Hepatocyte (in vitro differentiated cells): ENCODE results near the gene ABCA8. TPM values are rescaled to one million over a fixed set of nuclear protein-coding genes. Genes with fewer than 3 reads are reported as not detected.

Experiments
- DNase-seq: peaks from one replicate; pipeline ENCODE4 v3.0.0-alpha.2; 2016; ENCODE audit warnings: low spot score
- H2AFZ ChIP-seq: fragments of 200-600 bp; sonication (generic); 2 replicates; pipeline ENCODE4 v1.6.0; 2016; ENCODE audit warnings: antibody characterized with exemption, mild to moderate bottlenecking
- H3K27ac ChIP-seq: fragments of 200-600 bp; sonication (generic); 2 replicates; pipeline ENCODE4 v1.5.1; 2016; ENCODE audit warnings: mild to moderate bottlenecking
- H3K27me3 ChIP-seq: fragments of 200-600 bp; sonication (generic); 2 replicates; pipeline ENCODE4 v1.6.1; 2016
- H3K36me3 ChIP-seq: fragments of 200-600 bp; sonication (generic); replicated peaks from 2 replicates; pipeline ENCODE4 v1.5.1; 2016; ENCODE audit warnings: low read depth; ENCODE audit not compliant: insufficient read depth
- H3K4me1 ChIP-seq: fragments of 200-600 bp; sonication (generic); 2 replicates; pipeline ENCODE4 v1.5.1; 2016; ENCODE audit warnings: mild to moderate bottlenecking, moderate library complexity; ENCODE audit not compliant: insufficient read depth
- H3K4me2 ChIP-seq: fragments of 200-600 bp; sonication (generic); 2 replicates; pipeline ENCODE4 v1.6.0; 2016
- H3K4me3 ChIP-seq: fragments of 200-600 bp; sonication (generic); 2 replicates; pipeline ENCODE4 v1.5.1; 2016; ENCODE audit warnings: mild to moderate bottlenecking
- H3K79me2 ChIP-seq: fragments of 200-600 bp; sonication (generic); 2 replicates; pipeline ENCODE4 v1.6.0; 2017; ENCODE audit warnings: mild to moderate bottlenecking
- H3K9me2 ChIP-seq: fragments of 200-600 bp; sonication (generic); replicated peaks from 2 replicates; pipeline ENCODE4 v1.6.0; 2017; ENCODE audit warnings: mild to moderate bottlenecking; ENCODE audit not compliant: insufficient read depth
- H3K9me3 ChIP-seq: fragments of 200-600 bp; sonication (generic); 2 replicates; pipeline ENCODE4 v1.5.1; 2016; ENCODE audit warnings: low read depth, mild to moderate bottlenecking
- H4K20me1 ChIP-seq: fragments of 200-600 bp; sonication (generic); 2 replicates; pipeline ENCODE4 v1.6.0; 2016; ENCODE audit warnings: mild to moderate bottlenecking; ENCODE audit not compliant: insufficient read depth, poor library complexity, severe bottlenecking
- EZH2 ChIP-seq: fragments of 200-600 bp; sonication (generic); IDR thresholded peaks from 2 replicates; pipeline ENCODE4 v1.6.1; 2016; ENCODE audit warnings: antibody characterized with exemption, mild to moderate bottlenecking, borderline replicate concordance
- EZH2phosphoT487 ChIP-seq: fragments of 200-600 bp; sonication (generic); IDR thresholded peaks from one replicate; pipeline ENCODE4 v1.6.1; 2018; ENCODE audit warnings: antibody characterized with exemption, mild to moderate bottlenecking, low read depth, moderate library complexity; ENCODE audit not compliant: unreplicated experiment, severe bottlenecking
- WGBS: methylation state at CpG from one replicate; pipeline ENCODE4 v1.1.6; 2016; ENCODE audit warnings: low lambda C conversion rate; ENCODE audit errors: missing lambda C conversion rate; 5-methylcytosine and 5-hydroxymethylcytosine counted together
- polyA plus RNA-seq: library from polyadenylated mRNA; unstranded; fragments of >200 nt; fragmentation: Nextera tagmentation; extraction: Ambion mirVana; gene quantifications from 2 replicates; pipeline ENCODE4 v1.2.1, GENCODE V29; 2016
- total RNA-seq: library from RNA; depleted of rRNA; stranded (reverse); fragments of >200 nt; gene quantifications from 2 replicates; pipeline ENCODE4 v1.2.3, GENCODE V29; 2014
- TF ChIP-seq, protein P1 (sequence below): fragments of 200-600 bp; sonication (generic); IDR thresholded peaks from 2 replicates; pipeline ENCODE4 v1.5.1; 2016; ENCODE audit warnings: antibody characterized with exemption, mild to moderate bottlenecking; ENCODE audit not compliant: poor library complexity

The ABCA8 gene
- total and polyA plus RNA-seq, 2 experiments from 2014 or later: 2.1 to 6.0 TPM

DNA sequence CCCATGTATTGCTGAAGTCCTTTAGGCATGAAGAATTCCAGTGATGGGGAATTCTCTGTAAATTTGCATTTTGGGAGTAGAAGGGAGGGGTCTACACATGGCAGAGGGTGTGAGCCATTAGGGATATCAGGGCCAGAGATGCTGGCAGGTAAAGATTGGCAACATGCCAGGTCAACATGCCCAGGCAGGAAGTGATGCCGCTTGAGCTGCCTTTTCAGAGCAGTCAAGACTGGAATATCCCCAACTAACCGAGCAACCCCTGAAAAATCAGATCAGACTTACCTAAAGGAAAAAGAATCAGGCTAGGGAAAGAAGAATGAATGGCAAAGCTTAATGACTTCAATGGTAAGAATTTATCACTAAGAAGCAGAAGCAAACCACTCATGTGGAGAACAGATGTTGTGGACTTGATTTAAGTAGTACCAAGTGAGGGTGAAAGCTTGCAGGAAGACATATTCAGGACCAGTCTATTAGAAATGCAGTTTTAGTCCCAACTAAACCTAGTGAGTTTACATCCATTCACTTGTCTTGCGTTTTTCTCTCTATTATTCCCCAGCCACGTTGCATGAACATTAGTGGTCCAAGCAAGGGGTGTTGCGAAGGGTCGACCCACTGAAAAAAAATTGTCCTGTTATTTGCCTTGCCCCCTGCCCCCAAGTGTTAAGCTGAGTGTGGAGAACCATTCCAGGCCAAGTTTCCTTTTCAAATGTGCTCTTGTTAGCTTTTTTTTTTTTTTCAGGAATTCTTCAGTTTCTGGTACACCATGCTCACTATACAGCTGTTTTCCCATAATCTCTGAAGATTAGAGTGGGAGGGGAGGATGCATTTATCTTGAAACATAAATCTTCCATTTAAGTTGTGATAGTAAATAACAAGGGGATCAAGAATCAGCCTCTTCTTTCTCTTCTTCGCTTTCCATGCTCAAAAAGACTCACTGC, 105.2 kb downstream of the ABCA8 start:
- Histone ChIP-seq H3K4me2 (no peak overlapping the region), H3K27ac (no peak overlapping the region), H3K9me2 (no peaks in the 10 kb centered on the region), H3K4me3 (no peak overlapping the region), H3K36me3 (no peaks in the 10 kb centered on the region), H3K27me3 (no peaks in the 10 kb centered on the region), H3K79me2 (no peaks in the 10 kb centered on the region), H3K9me3 (no peaks in the 10 kb centered on the region), H4K20me1 (no peaks in the 10 kb centered on the region), H3K4me1 (no peaks in the 10 kb centered on the region), H2AFZ (no peak overlapping the region)
- TF ChIP-seq, protein P1, sequence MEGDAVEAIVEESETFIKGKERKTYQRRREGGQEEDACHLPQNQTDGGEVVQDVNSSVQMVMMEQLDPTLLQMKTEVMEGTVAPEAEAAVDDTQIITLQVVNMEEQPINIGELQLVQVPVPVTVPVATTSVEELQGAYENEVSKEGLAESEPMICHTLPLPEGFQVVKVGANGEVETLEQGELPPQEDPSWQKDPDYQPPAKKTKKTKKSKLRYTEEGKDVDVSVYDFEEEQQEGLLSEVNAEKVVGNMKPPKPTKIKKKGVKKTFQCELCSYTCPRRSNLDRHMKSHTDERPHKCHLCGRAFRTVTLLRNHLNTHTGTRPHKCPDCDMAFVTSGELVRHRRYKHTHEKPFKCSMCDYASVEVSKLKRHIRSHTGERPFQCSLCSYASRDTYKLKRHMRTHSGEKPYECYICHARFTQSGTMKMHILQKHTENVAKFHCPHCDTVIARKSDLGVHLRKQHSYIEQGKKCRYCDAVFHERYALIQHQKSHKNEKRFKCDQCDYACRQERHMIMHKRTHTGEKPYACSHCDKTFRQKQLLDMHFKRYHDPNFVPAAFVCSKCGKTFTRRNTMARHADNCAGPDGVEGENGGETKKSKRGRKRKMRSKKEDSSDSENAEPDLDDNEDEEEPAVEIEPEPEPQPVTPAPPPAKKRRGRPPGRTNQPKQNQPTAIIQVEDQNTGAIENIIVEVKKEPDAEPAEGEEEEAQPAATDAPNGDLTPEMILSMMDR: no peak
- TF ChIP-seq EZH2 (no peak), EZH2phosphoT487 (no peak)
- WGBS: 79% methylated on average over 7 of the region's 7 CpGs
- DNase-seq: no peak

DNA sequence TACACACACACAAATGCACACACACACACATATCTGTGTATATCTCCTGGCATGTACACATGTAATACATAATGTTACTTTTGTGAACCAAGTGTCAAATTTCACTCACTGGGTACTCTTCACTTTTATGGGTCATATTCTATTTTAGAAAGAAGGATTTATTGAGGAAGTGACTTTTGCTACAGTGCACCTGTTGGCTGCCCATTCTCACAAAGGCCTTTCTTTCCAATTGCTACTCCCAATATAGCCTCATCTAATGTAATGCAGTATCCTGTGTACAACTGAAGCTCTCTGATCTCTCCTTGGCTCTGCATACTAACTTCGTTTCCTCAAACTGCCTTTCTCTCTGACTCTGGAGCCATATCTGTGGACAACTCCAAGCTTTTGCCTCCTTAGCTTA, 107.5 kb downstream of the ABCA8 start:
- no peak for TF ChIP-seq EZH2
- no peak for TF ChIP-seq EZH2phosphoT487
- TF ChIP-seq, protein P1: no peak
- 75% methylated on average over 1 of the region's 1 CpG for WGBS
- no peaks in the 10 kb centered on the region for H3K36me3 ChIP-seq
- H3K27me3 ChIP-seq: no peaks in the 10 kb centered on the region
- DNase-seq: no peak
- H3K9me2 ChIP-seq: no peaks in the 10 kb centered on the region
- no peaks in the 10 kb centered on the region for H3K4me1 ChIP-seq
- H4K20me1 ChIP-seq: no peaks in the 10 kb centered on the region
- H3K79me2 ChIP-seq: no peaks in the 10 kb centered on the region
- no peak overlapping the region for H3K27ac ChIP-seq
- H2AFZ ChIP-seq: no peak overlapping the region
- no peak overlapping the region for H3K4me2 ChIP-seq
- no peaks in the 10 kb centered on the region for H3K9me3 ChIP-seq
- no peak overlapping the region for H3K4me3 ChIP-seq

DNA sequence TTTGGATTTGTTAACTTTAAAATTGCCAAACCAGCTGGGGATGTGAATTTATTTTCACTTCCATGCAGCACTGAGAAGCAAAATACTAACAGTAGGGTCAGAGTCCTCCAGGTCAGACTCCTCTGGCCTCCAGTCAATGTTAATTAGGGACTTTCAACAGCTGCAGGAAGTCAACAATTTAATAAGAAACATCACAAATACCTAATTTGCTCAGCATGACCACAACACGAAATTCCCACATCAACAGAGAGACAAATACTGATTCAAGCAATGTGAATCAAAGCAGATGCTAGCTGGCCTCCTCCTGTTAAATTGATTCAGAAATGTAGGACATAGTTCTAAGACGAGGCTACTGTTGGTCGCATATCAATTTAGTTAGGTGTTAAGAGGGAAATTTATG, 111.7 kb downstream of the ABCA8 start:
- 67% methylated on average over 3 of the region's 3 CpGs for WGBS
- H2AFZ ChIP-seq: no peak overlapping the region

More for the DNA sequence above, 111.7 kb downstream of the ABCA8 start:
- no peaks in the 10 kb centered on the region for H3K9me2 ChIP-seq
- no peak overlapping the region for H3K4me2 ChIP-seq
- H3K27ac ChIP-seq: no peak overlapping the region
- no peaks in the 10 kb centered on the region for H3K36me3 ChIP-seq
- H3K9me3 ChIP-seq: no peaks in the 10 kb centered on the region
- no peak overlapping the region for H3K4me3 ChIP-seq
- H3K79me2 ChIP-seq: no peaks in the 10 kb centered on the region
- H4K20me1 ChIP-seq: no peaks in the 10 kb centered on the region
- no peaks in the 10 kb centered on the region for H3K4me1 ChIP-seq
- DNase-seq: no peak
- no peaks in the 10 kb centered on the region for H3K27me3 ChIP-seq
- TF ChIP-seq EZH2phosphoT487 (no peak), EZH2 (no peak)
- TF ChIP-seq, protein P1: no peak
